ENCODE data around the gene RICTOR. TPM values are rescaled to one million over a fixed set of nuclear protein-coding genes. Genes with fewer than 3 reads are reported as not detected.
A peak's percentile ranks its signal among the peaks of the same experiment; 100 is the strongest.

RICTOR gene
- total and polyA plus RNA-seq, 11 donors = 6.8 to 76.3 (median 30.8) TPM

- intact Hi-C loops (cut with DNase I) = loop anchor here in 6 of 10 donors (10.0 kb wide), 3 partner anchors 95 to 495 kb away; no protein-coding TSS in a partner anchor
- Histone ChIP-seq H3K27ac (no peak overlapping the region), H3K36me3 (peaks cover 0 to 95% (median 56%) of the 10 kb centered on the region in 9 donors), H3K27me3 (no peaks in the 10 kb centered on the region), H3K9me3 (no peaks in the 10 kb centered on the region), H3K4me1 (peaks cover 0 to 20% (median 0%) of the 10 kb centered on the region in 12 donors), H3K4me3 (no peak overlapping the region)
- ATAC-seq (no peak), DNase-seq (no peak)
- TF ChIP-seq POLR2A (IDR thresholded peaks at IDR 0.05) = no peak
- TF ChIP-seq, protein P1, sequence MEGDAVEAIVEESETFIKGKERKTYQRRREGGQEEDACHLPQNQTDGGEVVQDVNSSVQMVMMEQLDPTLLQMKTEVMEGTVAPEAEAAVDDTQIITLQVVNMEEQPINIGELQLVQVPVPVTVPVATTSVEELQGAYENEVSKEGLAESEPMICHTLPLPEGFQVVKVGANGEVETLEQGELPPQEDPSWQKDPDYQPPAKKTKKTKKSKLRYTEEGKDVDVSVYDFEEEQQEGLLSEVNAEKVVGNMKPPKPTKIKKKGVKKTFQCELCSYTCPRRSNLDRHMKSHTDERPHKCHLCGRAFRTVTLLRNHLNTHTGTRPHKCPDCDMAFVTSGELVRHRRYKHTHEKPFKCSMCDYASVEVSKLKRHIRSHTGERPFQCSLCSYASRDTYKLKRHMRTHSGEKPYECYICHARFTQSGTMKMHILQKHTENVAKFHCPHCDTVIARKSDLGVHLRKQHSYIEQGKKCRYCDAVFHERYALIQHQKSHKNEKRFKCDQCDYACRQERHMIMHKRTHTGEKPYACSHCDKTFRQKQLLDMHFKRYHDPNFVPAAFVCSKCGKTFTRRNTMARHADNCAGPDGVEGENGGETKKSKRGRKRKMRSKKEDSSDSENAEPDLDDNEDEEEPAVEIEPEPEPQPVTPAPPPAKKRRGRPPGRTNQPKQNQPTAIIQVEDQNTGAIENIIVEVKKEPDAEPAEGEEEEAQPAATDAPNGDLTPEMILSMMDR (IDR thresholded peaks at IDR 0.05) = no peak
- WGBS, 4 donors = 57 to 75% (median 67%) methylated on average over 2 of the region's 2 CpGs
Measured at GRCh38 chr5:38929838-38930237, 144.4 kb downstream of the RICTOR start.

- intact Hi-C loops (cut with DNase I) = loop anchor here in 6 of 10 donors (10.0 kb wide), 3 partner anchors 93 to 493 kb away; no protein-coding TSS in a partner anchor
- Histone ChIP-seq H3K9me3 (no peaks in the 10 kb centered on the region), H3K4me1 (peaks cover 0 to 36% (median 1%) of the 10 kb centered on the region in 12 donors), H3K4me3 (no peak overlapping the region), H3K27me3 (no peaks in the 10 kb centered on the region), H3K27ac (no peak overlapping the region), H3K36me3 (peaks cover 0 to 90% (median 55%) of the 10 kb centered on the region in 9 donors)
- DNase-seq (no peak), ATAC-seq (no peak)
- TF ChIP-seq, protein P1 (IDR thresholded peaks at IDR 0.05) = no peak
- WGBS, 4 donors = 87 to 98% (median 92%) methylated on average over 2 of the region's 2 CpGs
Measured at GRCh38 chr5:38927470-38927869, 146.7 kb downstream of the RICTOR start.

DNA sequence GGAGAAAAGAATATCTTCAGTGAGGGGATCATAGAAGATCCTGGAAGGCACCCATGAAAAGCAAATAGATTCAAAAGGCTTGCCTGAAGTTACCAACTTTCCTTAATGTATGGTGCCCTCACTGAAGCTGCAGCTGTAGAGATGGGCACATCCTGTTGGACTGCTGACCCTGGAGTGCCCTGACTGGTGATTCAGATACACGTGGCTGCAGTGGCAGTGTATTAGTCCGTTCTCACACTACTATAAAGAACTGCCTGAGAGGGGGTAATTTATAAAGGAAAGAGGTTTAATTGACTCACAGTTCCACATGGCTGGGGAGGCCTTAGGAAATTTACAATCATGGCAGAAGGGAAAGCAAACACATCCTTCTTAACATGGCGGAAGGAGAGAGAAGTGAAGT lies 148.1 kb downstream of the RICTOR start:
- TF ChIP-seq POLR2A (IDR thresholded peaks at IDR 0.05) = no peak
- TF ChIP-seq, protein P1 (IDR thresholded peaks at IDR 0.05) = no peak
- Histone ChIP-seq H3K4me1 (peaks cover 0 to 36% (median 1%) of the 10 kb centered on the region in 12 donors), H3K27me3 (no peaks in the 10 kb centered on the region), H3K27ac (peak overlapping the region in 3 of 12 donors; percentile 35 to 49 (median 37)), H3K9me3 (no peaks in the 10 kb centered on the region), H3K36me3 (peaks cover 0 to 84% (median 47%) of the 10 kb centered on the region in 9 donors), H3K4me3 (no peak overlapping the region)
- WGBS, 4 donors = 88 to 91% (median 89%) methylated on average over 3 of the region's 3 CpGs
- ATAC-seq (no peak), DNase-seq (no peak)
- intact Hi-C loops (cut with DNase I) = loop anchor here in 6 of 10 donors (10.0 kb wide), 3 partner anchors 91 to 491 kb away; no protein-coding TSS in a partner anchor

- Histone ChIP-seq H3K4me3 (no peak overlapping the region), H3K27me3 (no peaks in the 10 kb centered on the region), H3K9me3 (no peaks in the 10 kb centered on the region), H3K36me3 (peaks cover 0 to 87% (median 45%) of the 10 kb centered on the region in 9 donors), H3K4me1 (peaks cover 0 to 36% (median 1%) of the 10 kb centered on the region in 12 donors), H3K27ac (peak overlapping the region in 7 of 12 donors; percentile 5 to 55 (median 35))
- intact Hi-C loops (cut with DNase I) = loop anchor here in 6 of 10 donors (10.0 kb wide), 3 partner anchors 91 to 491 kb away; no protein-coding TSS in a partner anchor
- ATAC-seq = peak in 3 of 4 donors; percentile 18 to 64 (median 43)
- no peak for TF ChIP-seq POLR2A (IDR thresholded peaks at IDR 0.05)
- TF ChIP-seq, protein P1 (IDR thresholded peaks at IDR 0.05) = no peak
- WGBS, 4 donors = 58 to 70% (median 64%) methylated on average over 6 of the region's 6 CpGs
- no peak for DNase-seq
Measured at GRCh38 chr5:38925154-38925925, 148.9 kb downstream of the RICTOR start.
